GM12864 (cell line): ENCODE results near the gene NCOA7.
A peak's percentile ranks its signal among the peaks of the same experiment; 100 is the strongest.

Experiments
- DNase-seq: peaks from one replicate; pipeline ENCODE4 v3.0.0-alpha.2; 2011; ENCODE audit warnings: low read depth
- H3K4me3 ChIP-seq: 2 replicates; pipeline ENCODE4 v1.5.1; 2011; ENCODE audit warnings: mild to moderate bottlenecking, low read depth, low read length, control low read depth
- TF ChIP-seq, protein P1 (sequence below): IDR thresholded peaks from 2 replicates; pipeline ENCODE4 v1.5.1; 2011; ENCODE audit warnings: low read depth, mild to moderate bottlenecking, moderate library complexity, low read length, control low read depth, inconsistent platforms; ENCODE audit errors: missing control alignments

Gene NCOA7

DNA sequence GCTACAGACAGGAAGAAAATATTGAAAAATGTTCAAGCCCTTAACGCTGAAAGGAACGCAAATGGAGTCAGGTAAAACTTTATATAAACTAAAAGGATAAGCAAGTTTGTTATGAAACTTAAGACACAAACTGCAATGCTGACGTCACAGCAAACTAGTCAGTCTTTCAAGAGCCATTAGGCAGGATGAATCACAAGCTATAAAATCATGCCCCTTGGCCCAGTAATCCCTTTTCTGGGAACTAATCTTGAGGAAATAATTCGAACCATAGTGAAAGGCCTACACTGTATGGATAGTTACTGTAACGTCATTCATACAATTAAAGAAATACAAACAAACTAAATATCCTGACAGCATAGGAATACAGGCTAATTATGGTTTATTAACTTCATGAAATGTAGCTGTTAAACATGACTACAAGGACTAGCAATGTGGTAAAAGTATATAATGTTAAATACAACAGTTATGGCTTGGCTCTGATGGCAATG lies 123.1 kb downstream of the NCOA7 start:
- DNase-seq, result no peak
- no peak overlapping the region for H3K4me3 ChIP-seq
- TF ChIP-seq, protein P1, sequence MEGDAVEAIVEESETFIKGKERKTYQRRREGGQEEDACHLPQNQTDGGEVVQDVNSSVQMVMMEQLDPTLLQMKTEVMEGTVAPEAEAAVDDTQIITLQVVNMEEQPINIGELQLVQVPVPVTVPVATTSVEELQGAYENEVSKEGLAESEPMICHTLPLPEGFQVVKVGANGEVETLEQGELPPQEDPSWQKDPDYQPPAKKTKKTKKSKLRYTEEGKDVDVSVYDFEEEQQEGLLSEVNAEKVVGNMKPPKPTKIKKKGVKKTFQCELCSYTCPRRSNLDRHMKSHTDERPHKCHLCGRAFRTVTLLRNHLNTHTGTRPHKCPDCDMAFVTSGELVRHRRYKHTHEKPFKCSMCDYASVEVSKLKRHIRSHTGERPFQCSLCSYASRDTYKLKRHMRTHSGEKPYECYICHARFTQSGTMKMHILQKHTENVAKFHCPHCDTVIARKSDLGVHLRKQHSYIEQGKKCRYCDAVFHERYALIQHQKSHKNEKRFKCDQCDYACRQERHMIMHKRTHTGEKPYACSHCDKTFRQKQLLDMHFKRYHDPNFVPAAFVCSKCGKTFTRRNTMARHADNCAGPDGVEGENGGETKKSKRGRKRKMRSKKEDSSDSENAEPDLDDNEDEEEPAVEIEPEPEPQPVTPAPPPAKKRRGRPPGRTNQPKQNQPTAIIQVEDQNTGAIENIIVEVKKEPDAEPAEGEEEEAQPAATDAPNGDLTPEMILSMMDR, result no peak

DNA sequence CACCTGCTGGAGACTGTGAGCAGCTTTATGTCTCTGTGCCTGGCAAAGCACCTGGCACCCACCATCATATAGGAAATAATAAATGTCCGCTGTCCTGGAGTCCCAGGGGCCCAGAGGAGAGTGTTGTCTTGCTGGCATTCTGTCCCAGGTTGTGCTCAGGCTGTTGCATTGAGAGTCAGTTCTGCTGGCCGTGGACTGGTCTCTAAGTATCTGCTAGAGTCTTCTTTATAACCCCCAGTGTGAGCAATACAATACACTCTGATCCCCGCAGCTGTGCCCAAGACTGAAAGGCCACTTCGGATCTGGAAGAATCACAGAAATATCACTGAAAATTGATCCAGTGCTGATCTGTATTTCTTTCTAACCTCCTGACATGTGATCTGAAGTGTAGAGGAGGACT lies 127.5 kb downstream of the NCOA7 start:
- H3K4me3 ChIP-seq, result no peak overlapping the region
- DNase-seq, result no peak

DNA sequence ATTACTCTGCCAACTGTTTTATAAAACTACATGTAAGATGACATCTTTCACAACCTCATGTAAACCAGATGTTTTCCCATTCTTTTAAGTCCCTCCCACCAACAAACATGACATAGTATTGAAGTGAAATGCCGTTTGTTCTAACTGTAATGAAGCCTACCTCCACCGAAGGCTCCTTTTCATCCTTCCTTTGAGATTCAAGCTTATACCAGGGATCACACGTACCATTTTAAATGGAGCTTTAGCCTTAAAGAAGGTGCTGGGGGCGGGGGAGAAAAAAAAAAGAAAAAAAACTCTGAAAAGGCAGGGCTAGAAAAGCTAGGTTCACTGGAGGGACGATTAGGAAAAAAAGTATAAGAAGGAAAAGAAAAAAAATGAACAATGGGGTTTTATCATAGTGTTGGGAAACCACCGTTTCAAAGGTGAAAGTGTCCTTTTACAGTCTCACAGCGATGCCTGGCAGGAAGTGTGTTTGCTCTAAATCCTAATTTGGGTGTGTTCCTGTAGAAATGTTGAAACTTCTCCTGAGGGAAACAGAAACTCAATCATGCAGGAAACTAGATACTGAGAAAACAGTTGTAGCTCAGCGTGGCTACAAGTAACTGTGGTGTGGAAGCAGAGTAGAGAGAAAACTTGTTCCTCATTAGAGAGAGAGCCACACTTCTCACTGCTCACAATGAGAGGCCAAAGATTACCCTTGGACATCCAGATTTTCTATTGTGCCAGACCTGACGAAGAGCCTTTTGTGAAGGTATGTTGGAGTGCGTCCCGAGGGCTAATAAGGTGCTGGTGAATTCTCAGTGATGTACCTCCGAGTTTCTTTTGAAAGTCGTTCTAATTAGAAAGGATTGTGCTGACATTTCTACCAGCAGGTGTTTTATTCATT lies 128.2 kb downstream of the NCOA7 start:
- TF ChIP-seq, protein P1, result no peak
- peak; percentile 82 for DNase-seq
- peak overlapping the region; percentile 57 for H3K4me3 ChIP-seq

More for the DNA sequence above, 127.5 kb downstream of the NCOA7 start:
- TF ChIP-seq, protein P1, result no peak

DNA sequence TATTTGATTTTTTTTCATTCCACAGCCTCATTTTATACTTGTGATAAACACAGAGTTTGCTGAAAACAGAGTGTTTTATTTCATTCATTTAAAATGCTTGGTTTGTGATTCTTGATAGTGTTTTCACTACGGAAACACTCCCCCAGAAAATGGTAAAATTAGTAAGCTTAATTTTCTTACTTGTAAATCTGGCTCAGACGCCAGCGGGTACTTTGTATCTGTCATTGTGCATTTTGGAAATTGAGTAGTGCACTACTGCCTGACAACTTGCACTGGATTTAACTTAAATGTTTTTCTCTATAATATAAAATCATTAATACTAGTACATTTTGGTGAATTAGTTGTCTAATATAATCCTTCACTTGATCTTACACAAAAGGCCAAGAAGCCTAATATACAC lies 128.9 kb downstream of the NCOA7 start:
- TF ChIP-seq, protein P1, result no peak
- DNase-seq, result no peak
- H3K4me3 ChIP-seq, result peak overlapping the region; percentile 57

DNA sequence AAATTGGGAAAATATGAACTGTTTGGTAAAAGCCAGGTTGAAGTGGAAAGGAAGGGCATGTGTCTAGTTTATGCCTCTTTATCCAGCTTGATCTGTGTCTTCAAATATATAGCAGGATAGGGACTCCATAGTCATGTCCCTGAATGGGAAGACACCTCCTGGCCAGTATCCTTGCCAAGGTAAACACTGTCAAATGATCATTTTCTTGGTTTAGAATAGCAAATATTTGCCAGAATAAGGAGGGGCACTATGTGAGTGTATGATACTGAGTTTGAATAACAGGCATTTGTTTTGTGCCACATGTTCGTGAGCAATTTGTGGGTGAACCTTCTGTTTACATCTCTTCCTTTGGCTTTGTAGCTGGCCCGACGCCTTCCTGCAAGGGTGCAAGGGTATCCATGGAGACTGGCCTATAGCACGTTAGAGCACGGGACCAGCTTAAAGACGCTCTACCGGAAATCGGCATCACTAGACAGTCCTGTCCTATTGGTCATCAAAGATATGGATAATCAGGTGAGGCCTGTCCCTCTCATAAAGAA lies 131.6 kb downstream of the NCOA7 start:
- TF ChIP-seq, protein P1, result no peak
- no peak overlapping the region for H3K4me3 ChIP-seq
- no peak for DNase-seq

DNA sequence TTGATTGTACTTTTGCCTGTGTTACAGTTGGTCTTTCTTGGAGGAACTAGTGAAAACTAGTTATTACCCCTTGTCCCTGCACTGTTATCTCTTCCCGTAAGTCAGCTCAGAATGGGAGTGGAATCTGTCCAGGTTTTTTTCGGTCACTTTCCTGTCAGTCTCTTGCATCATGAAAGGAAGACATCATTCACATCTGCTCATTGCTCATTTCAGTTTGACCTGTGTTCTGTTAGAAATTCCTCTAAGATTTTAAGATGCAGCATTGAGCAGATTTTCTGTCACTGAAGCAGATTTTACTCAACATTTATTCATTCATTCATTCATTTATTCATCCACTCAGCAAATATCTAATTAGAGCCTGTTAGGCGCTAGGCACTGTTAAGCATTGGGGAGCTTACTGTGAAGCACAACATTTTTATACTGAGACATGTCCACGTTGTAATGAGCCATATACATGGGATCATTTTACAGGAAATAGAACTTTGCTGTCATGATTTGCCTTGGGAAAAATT lies 132.7 kb downstream of the NCOA7 start:
- TF ChIP-seq, protein P1, result no peak
- H3K4me3 ChIP-seq, result no peak overlapping the region
- no peak for DNase-seq
